ENCODE measurements around the gene KBTBD4. TPM values are rescaled to one million over a fixed set of nuclear protein-coding genes. Genes with fewer than 3 reads are reported as not detected.

Gene KBTBD4
- 10 to 100 TPM; 26.8 to 30.6 TPM for total RNA-seq

GRCh38 chr11:47578524-47579494, at the start of gene KBTBD4, which contains the start of gene NDUFS3:
KBTBD4 (minus strand) TSS chr11:47578970; CDS start chr11:47578951, 19 bp downstream.
NDUFS3 (plus strand) TSS chr11:47579074; CDS start chr11:47579092, 18 bp downstream.
- Histone ChIP-seq H3K4me3 (peak within 1 kb of the TSS; percentile 96), H3K27ac (peak within 1 kb of the TSS; percentile 94 to 96), H3K9me3 (no peaks in the 10 kb centered on the region), H3K36me3 (peaks cover 5 to 19% of the 10 kb centered on the region in 2 donors), H3K4me1 (replicated peaks) (peaks cover 18% of the 10 kb centered on the region), H3K27me3 (replicated peaks; ENCODE audit: insufficient read depth) (no peaks in the 10 kb centered on the region)
- TF ChIP-seq POLR2AphosphoS5 (IDR thresholded peaks at IDR 0.05) (peak; percentile 96), CTCF (IDR thresholded peaks at IDR 0.05) (no peak), POLR2A (IDR thresholded peaks at IDR 0.05) (peak; percentile 40)
- DNase-seq (ENCODE audit: low spot score): peak; percentile 90
- intact Hi-C loops (cut with DNase I): no loop called here
- under 1% methylated on average over 58 of the region's 72 CpGs for WGBS

- no peaks in the 10 kb centered on the region for H3K27me3 ChIP-seq (replicated peaks; ENCODE audit: insufficient read depth)
- H3K36me3 ChIP-seq: peaks cover 5 to 9% of the 10 kb centered on the region in 2 donors
- no peaks in the 10 kb centered on the region for H3K9me3 ChIP-seq
- no peak for DNase-seq (ENCODE audit: low spot score)
- WGBS: 96% methylated on average over 4 of the region's 4 CpGs
- intact Hi-C loops (cut with DNase I): no loop called here
- no peak overlapping the region for H3K4me3 ChIP-seq
- H3K4me1 ChIP-seq (replicated peaks): no peaks in the 10 kb centered on the region
- no peak overlapping the region for H3K27ac ChIP-seq
- TF ChIP-seq CTCF (IDR thresholded peaks at IDR 0.05): no peak
- no peak for TF ChIP-seq POLR2AphosphoS5 (IDR thresholded peaks at IDR 0.05)
- no peak for TF ChIP-seq POLR2A (IDR thresholded peaks at IDR 0.05)
These were observed 49.3 kb upstream of the KBTBD4 start for GRCh38 chr11:47628026-47628425.

- Histone ChIP-seq H3K4me1 (replicated peaks) (no peaks in the 10 kb centered on the region), H3K36me3 (peaks cover 5 to 9% of the 10 kb centered on the region in 2 donors), H3K4me3 (no peak overlapping the region), H3K9me3 (no peaks in the 10 kb centered on the region), H3K27me3 (replicated peaks; ENCODE audit: insufficient read depth) (no peaks in the 10 kb centered on the region), H3K27ac (no peak overlapping the region)
- no peak for TF ChIP-seq POLR2A (IDR thresholded peaks at IDR 0.05)
- no peak for TF ChIP-seq CTCF (IDR thresholded peaks at IDR 0.05)
- no peak for TF ChIP-seq POLR2AphosphoS5 (IDR thresholded peaks at IDR 0.05)
- 91% methylated on average over 8 of the region's 8 CpGs for WGBS
- intact Hi-C loops (cut with DNase I): no loop called here
- no peak for DNase-seq (ENCODE audit: low spot score)
These were observed 47.5 kb upstream of the KBTBD4 start for GRCh38 chr11:47626234-47626633.

- Histone ChIP-seq H3K27me3 (replicated peaks; ENCODE audit: insufficient read depth) (no peaks in the 10 kb centered on the region), H3K4me1 (replicated peaks) (no peaks in the 10 kb centered on the region), H3K36me3 (peaks cover 0 to 9% of the 10 kb centered on the region in 2 donors), H3K27ac (no peak overlapping the region), H3K9me3 (no peaks in the 10 kb centered on the region), H3K4me3 (no peak overlapping the region)
- TF ChIP-seq CTCF (IDR thresholded peaks at IDR 0.05) (no peak), POLR2A (IDR thresholded peaks at IDR 0.05) (no peak), POLR2AphosphoS5 (IDR thresholded peaks at IDR 0.05) (no peak)
- DNase-seq (ENCODE audit: low spot score): no peak
- WGBS: 90% methylated on average over 2 of the region's 2 CpGs
- intact Hi-C loops (cut with DNase I): no loop called here
These were observed 42.1 kb upstream of the KBTBD4 start for GRCh38 chr11:47620836-47621378.

Data from prostate gland (tissue), 2 donors.